ENCODE results near the gene SHC1.

The SHC1 gene

GRCh38 chr1:155000726-155001424 lies 30.3 kb upstream of the SHC1 start:
- ChIA-PET POLR2A (interaction anchor here (0.5 to 2.2 kb wide), 9 partner anchors 11 to 128 kb away, joined by 3 to 14 read pairs (median 4); partner anchors contain the start of genes CKS1B, FLAD1, PBXIP1 and PYGO2), CTCF (interaction anchor here (0.5 to 8.9 kb wide), 12 partner anchors 14 to 572 kb away, joined by 3 to 55 read pairs (median 8); partner anchors contain the start of genes FLAD1 and PBXIP1)
- no peaks in the 10 kb centered on the region for H3K9me3 ChIP-seq (ENCODE audit: control insufficient read depth, insufficient read depth, low read depth, low read length)
- H3K4me3 ChIP-seq (ENCODE audit: low read depth, low read length) = peak overlapping the region; percentile 50
- H3K4me1 ChIP-seq (ENCODE audit: control insufficient read depth, insufficient read depth, low read length) = peaks cover 13% of the 10 kb centered on the region
- no peaks in the 10 kb centered on the region for H3K36me3 ChIP-seq (ENCODE audit: control insufficient read depth in 2 of 2, insufficient read depth in 1 of 2, low read length in 2 of 2)
- H3K27ac ChIP-seq (ENCODE audit: extremely low read depth, low read depth, low read length) = peak overlapping the region; percentile 83
- TF ChIP-seq ZNF366 (tag by site-specific recombination; conservative IDR thresholded peaks at IDR 0.05) (peak; percentile 100), GLIS2 (tag by site-specific recombination; IDR thresholded peaks at IDR 0.05) (peak; percentile 100), SP2 (tag by site-specific recombination; IDR thresholded peaks at IDR 0.05) (peak; percentile 89), ZNF514 (tag by site-specific recombination; IDR thresholded peaks at IDR 0.05) (no peak), SP7 (tag by site-specific recombination; IDR thresholded peaks at IDR 0.05) (peak; percentile 95), ZNF639 (tag by site-specific recombination; IDR thresholded peaks at IDR 0.05) (peak; percentile 97), KLF10 (tag by site-specific recombination; IDR thresholded peaks at IDR 0.05) (peak; percentile 93), ZNF785 (tag by site-specific recombination; IDR thresholded peaks at IDR 0.05) (peak; percentile 73; the same call in 1 of the 2 replicates), ZNF76 (tag by site-specific recombination; IDR thresholded peaks at IDR 0.05; ENCODE audit: borderline replicate concordance, low read depth) (peak; percentile 77), YY2 (tag by site-specific recombination; IDR thresholded peaks at IDR 0.05) (no peak), ZNF677 (tag by site-specific recombination; IDR thresholded peaks at IDR 0.05) (peak; percentile 82), ZNF510 (tag by site-specific recombination; IDR thresholded peaks at IDR 0.05; ENCODE audit: insufficient replicate concordance) (no peak), ZBTB11 (tag by site-specific recombination; conservative IDR thresholded peaks at IDR 0.05; ENCODE audit: low read depth) (peak; percentile 69), REST (tag by site-specific recombination; IDR thresholded peaks at IDR 0.05) (no peak; the same call in 1 of the 2 replicates), PATZ1 (tag by site-specific recombination; IDR thresholded peaks at IDR 0.05) (peak; percentile 99), ZNF280D (tag by site-specific recombination; IDR thresholded peaks at IDR 0.05) (peak; percentile 87; the same call in 1 of the 2 replicates), ZNF394 (tag by site-specific recombination; IDR thresholded peaks at IDR 0.05; ENCODE audit: borderline replicate concordance) (peak; percentile 72), PRDM6 (tag by site-specific recombination; IDR thresholded peaks at IDR 0.05) (peak; percentile 29; the same call in 1 of the 2 replicates), ZNF704 (tag by site-specific recombination; IDR thresholded peaks at IDR 0.05) (no peak)

Data from HEK293 (cell line).